DMS153 treated with DMSO at 0.1 percent for 48 hours (cell line): ENCODE results near the gene CEL.
"Not testable (repeated sequence)": the region's sequence is repeated elsewhere in the genome, so short reads cannot be mapped to it uniquely, and the experiment has no call there.

Experiments
- DNase-seq: peaks from one replicate; lab custom pipeline; 2025; ENCODE audit not compliant: unreplicated experiment; lab: John Stamatoyannopoulos, UW

CEL gene

DNA sequence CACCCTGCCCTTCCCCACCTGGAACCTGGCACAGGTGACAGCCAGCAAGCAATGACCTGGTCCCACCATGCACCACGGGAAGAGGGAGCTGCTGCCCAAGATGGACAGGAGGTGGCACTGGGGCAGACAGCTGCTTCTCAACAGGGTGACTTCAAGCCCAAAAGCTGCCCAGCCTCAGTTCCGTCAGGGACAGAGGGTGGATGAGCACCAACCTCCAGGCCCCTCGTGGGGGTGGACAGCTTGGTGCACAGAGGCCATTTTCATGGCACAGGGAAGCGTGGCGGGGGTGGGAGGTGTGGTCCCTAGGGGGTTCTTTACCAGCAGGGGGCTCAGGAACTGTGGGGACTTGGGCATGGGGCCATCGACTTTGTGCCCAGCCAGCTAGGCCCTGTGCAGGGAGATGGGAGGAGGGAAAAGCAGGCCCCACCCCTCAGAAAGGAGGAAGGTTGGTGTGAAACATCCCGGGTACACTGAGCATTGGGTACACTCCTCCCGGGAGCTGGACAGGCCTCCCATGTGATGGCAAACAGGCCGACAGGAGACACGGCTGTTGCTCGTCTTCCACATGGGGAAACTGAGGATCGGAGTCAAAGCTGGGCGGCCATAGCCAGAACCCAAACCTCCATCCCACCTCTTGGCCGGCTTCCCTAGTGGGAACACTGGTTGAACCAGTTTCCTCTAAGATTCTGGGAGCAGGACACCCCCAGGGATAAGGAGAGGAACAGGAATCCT is 1.9 kb downstream of the CEL start:
- DNase-seq: no peak

GRCh38 chr9:133064241-133065069 is 2.7 kb downstream of the CEL start:
- DNase-seq: no peak

GRCh38 chr9:133065070-133065388 is 3.2 kb downstream of the CEL start:
- DNase-seq: no peak

DNA sequence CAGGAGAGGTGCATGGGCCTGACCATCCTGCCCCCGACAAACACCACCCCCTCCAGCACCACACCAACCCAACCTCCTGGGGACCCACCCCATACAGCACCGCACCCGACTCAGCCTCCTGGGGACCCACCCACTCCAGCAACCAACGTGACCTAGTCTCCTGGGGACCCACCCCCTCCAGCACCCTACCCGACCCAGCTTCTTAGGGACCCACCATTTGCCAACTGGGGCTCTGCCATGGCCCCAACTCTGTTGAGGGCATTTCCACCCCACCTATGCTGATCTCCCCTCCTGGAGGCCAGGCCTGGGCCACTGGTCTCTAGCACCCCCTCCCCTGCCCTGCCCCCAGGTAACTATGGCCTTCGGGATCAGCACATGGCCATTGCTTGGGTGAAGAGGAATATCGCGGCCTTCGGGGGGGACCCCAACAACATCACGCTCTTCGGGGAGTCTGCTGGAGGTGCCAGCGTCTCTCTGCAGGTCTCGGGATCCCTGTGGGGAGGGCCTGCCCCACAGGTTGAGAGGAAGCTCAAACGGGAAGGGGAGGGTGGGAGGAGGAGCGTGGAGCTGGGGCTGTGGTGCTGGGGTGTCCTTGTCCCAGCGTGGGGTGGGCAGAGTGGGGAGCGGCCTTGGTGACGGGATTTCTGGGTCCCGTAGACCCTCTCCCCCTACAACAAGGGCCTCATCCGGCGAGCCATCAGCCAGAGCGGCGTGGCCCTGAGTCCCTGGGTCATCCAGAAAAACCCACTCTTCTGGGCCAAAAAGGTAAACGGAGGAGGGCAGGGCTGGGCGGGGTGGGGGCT is 4.6 kb downstream of the CEL start:
- DNase-seq: no peak

DNA sequence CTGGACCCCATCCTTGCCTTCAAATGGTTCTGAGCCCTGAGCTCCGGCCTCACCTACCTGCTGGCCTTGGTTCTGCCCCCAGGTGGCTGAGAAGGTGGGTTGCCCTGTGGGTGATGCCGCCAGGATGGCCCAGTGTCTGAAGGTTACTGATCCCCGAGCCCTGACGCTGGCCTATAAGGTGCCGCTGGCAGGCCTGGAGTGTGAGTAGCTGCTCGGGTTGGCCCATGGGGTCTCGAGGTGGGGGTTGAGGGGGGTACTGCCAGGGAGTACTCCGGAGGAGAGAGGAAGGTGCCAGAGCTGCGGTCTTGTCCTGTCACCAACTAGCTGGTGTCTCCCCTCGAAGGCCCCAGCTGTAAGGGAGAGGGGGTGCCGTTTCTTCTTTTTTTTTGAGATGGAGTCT is 5.2 kb downstream of the CEL start:
- no peak for DNase-seq

GRCh38 chr9:133067813-133068212 is 6.0 kb downstream of the CEL start:
- no peak for DNase-seq

DNA sequence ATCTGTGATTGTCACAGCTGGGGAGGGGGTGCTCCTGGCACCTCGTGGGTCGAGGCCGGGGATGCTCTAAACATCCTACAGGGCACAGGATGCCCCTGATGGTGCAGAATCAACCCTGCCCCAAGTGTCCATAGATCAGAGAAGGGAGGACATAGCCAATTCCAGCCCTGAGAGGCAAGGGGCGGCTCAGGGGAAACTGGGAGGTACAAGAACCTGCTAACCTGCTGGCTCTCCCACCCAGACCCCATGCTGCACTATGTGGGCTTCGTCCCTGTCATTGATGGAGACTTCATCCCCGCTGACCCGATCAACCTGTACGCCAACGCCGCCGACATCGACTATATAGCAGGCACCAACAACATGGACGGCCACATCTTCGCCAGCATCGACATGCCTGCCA is 6.7 kb downstream of the CEL start:
- DNase-seq: not testable (repeated sequence)

DNA sequence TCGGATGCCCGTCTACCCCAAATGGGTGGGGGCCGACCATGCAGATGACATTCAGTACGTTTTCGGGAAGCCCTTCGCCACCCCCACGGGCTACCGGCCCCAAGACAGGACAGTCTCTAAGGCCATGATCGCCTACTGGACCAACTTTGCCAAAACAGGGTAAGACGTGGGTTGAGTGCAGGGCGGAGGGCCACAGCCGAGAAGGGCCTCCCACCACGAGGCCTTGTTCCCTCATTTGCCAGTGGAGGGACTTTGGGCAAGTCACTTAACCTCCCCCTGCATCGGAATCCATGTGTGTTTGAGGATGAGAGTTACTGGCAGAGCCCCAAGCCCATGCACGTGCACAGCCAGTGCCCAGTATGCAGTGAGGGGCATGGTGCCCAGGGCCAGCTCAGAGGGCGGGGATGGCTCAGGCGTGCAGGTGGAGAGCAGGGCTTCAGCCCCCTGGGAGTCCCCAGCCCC is 8.8 kb downstream of the CEL start:
- not testable (repeated sequence) for DNase-seq

DNA sequence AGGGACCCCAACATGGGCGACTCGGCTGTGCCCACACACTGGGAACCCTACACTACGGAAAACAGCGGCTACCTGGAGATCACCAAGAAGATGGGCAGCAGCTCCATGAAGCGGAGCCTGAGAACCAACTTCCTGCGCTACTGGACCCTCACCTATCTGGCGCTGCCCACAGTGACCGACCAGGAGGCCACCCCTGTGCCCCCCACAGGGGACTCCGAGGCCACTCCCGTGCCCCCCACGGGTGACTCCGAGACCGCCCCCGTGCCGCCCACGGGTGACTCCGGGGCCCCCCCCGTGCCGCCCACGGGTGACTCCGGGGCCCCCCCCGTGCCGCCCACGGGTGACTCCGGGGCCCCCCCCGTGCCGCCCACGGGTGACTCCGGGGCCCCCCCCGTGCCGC is 9.2 kb downstream of the CEL start:
- DNase-seq: not testable (repeated sequence)

DNA sequence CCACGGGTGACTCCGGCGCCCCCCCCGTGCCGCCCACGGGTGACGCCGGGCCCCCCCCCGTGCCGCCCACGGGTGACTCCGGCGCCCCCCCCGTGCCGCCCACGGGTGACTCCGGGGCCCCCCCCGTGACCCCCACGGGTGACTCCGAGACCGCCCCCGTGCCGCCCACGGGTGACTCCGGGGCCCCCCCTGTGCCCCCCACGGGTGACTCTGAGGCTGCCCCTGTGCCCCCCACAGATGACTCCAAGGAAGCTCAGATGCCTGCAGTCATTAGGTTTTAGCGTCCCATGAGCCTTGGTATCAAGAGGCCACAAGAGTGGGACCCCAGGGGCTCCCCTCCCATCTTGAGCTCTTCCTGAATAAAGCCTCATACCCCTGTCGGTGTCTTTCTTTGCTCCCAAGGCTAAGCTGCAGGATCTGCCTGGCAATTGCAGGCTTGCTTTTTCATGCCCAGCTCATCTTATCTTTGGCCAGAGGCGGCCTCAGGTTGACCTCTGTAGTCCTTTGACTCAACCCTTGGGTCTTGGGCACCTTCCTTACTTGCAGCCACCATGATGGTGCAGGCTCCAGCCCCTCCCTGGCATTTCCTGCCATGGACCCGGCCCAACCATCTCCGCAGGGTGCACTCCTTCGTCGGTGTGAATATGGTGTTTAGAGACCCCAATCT is 9.8 kb downstream of the CEL start:
- no peak for DNase-seq

- DNase-seq: not testable (repeated sequence)
These were observed 10.4 kb downstream of the CEL start for GRCh38 chr9:133072210-133072609.

DNA sequence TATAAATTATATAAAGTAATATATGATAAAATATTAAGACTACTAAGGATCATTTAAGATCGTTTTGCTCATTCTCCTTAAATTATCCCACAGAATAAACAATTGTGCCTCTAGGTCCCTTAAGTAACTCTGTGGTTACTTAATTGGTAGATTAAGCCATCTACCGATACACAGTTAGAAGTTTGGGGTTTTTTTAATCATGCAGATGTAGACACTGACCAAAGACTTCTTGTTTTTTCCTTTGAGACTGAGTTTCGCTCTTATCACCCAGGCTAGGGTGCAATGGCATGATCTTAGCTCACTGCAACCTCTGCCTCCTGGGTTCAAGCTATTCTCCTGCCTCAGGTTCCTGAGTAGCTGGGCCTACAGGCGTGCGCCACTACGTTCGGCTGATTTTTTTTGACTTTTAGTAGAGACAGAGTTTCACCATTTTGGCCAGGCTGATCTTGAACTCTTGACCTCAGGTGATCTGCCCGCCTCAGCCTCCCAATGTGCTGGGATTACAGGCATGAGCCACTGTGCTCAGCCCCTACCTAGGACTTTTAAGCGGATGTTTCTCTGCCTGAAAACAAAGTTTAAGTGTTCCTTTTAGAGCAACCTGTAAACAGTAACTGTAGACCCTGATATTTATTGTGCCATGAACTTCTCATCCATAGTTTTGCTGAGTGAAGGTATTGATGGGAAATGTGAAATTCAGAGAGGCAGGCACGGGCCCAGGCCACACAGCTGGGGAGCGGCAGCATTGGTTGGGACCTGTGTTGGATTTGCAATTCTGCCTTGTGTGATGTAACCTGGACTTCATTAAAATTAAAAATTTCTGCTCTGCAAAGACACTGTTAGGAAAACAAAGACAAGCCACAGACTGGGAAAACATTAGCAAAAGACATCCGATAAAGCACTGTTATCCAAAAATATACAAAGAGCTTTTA is 11.6 kb downstream of the CEL start:
- no peak for DNase-seq

DNA sequence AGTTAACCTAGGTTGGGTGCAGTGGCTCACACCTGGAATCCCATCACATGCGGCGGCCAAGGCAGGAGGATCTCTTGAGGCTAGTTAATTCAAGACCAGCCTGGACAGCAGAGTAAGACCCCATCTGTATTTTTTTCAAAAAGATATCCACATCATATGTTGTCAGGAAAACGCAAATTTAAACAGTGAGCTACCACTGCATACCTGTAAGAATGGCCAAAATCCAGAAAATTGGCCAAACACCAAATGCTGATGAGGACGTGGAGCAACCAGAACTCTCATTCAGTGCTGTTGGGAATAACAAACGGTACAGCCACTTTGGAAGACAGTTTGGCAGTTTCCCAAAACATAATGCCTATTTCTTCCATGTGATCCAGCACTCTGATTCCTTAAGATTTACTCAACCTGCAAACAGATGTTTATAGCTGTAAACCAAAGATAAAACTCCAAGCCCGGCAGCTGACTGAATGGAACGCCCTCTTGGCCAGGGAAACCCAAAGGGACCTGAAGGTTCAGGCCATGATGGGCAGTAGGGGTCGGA is 12.4 kb downstream of the CEL start:
- no peak for DNase-seq

DNA sequence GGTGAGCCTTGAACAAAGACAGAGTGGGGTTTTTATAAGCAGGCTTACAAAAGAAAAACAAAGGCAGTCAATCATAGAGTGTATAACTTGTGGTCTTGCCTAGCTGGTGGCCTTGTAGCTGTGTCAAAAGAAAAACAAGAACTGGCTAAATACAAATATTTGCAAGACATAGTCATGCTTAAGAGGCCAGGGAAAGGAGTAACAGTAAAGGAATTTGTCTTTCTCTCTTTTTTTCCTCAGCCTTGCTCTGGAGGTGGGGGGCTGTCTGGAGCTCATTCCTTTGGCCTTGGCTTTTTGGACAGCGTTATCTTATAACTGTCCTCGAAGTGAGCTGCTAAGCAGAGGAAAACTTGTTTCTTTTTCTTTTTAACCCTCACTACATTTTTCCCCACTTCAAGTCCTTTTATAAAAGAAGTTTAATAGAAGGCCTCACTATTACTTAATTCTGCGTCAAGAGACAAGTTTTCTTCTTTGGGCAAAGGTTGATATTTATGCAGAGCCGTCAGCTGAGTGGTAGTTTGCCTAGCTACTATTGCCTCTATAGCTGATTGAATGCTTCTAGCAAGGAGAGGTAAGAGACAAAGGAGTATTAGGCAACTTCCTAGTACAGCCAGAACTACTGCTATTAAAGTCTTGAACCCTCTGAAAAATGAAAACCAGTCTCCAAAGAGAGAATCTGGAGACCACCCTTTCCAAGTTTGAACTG is 14.3 kb downstream of the CEL start:
- DNase-seq: no peak

- no peak for DNase-seq
These were observed 14.9 kb downstream of the CEL start for GRCh38 chr9:133076691-133077090.

DNA sequence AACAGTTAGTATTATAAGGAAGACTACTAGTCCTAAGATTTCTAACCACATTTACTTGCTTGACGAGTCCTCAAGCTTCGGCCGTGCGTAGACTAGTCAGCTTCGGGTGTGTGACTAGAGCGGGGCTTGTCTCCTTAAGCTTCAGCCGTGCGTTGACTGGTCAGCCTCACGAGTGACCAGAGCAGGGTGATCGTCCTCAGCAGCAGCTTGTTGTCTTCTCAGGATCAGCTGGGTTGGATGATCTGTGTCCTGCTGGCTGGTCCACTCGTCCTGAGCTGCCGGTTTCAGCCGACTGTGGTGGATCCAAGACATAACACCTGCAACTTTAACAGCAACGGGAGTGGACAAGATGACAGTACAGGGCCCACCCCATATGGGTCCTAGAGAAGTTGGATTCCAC is 16.7 kb downstream of the CEL start:
- DNase-seq: no peak

DNA sequence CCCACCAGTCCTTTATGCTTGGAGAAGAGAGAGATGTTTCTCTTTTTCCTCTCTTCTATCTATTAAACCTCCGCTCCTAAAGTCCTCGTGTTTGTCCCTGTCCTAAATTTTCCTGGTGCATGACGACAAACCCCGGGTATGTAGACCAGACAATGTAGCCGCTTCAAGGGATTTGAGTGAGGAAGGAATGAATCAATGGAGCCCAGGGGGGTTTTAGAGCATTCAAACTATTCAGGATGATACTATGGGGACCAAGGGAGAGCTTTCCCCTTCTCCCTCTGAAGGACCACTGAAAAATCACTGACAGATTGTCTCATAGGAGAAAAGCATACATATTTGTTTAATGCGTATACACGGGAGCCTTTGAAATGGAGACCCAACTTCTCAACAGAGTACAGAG is 18.4 kb downstream of the CEL start:
- no peak for DNase-seq

DNA sequence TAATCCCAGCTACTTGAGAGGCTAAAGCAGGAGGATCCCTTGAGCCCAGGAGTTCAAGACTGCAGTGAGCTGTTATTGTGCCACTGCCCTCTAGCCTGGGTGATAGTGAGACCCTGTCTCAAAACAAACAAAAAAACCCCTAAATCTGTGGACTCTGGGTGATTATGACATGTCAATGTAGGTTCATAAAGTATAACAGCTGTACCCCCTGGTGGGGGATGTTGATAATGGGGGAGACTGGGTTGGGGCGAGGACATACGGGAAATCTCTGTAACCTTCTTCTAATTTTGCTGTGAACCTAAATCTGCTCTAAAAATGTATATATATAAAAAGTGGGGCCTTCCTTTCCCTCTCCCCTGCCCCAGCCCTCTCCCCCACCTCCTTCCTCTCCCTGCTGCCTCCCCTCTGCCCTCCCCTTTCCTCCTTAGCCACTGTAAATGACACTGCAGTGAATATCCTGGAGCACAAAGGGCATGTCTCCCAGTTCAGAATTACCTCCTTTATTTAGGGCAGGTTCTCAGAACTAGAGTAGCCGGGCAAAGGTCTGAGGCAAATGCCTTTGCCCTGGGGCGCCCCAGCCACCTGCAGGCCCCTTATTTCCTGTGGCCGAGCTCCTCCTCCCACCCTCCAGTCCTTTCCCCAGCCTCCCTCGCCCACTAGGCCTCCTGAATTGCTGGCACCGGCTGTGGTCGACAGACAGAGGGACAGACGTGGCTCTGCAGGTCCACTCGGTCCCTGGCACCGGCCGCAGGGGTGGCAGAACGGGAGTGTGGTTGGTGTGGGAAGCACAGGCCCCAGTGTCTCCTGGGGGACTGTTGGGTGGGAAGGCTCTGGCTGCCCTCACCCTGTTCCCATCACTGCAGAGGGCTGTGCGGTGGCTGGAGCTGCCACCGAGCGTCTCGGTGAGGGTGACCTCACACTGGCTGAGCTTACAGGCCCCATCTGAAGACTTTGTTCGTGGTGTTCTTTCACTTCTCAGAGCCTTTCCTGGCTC is 19.3 kb downstream of the CEL start:
- DNase-seq: not testable (repeated sequence)
